HG03571 (cell line): Measurements from ENCODE around the gene RALY.

ENCODE experiments used
- ATAC-seq: cut with Tn5 transposase; IDR thresholded peaks from one replicate; pipeline ENCODE4 v1.9.1; 2021; ENCODE audit not compliant: unreplicated experiment

RALY gene

DNA sequence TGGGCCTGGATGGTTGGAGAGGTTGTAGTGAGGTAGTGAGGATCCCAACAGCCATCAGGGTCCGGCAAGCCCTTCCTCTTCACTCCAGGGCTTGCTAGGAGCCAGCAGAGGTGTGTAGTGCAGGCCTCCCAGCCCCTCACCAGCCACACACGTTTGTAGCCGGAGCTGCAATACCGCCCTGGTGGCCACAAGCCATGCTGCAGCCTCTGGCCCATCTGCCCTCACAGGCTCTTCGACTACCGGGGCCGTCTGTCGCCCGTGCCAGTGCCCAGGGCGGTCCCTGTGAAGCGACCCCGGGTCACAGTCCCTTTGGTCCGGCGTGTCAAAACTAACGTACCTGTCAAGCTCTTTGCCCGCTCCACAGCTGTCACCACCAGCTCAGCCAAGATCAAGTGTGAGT lies 81.9 kb downstream of the RALY start:
- ATAC-seq, result no peak

DNA sequence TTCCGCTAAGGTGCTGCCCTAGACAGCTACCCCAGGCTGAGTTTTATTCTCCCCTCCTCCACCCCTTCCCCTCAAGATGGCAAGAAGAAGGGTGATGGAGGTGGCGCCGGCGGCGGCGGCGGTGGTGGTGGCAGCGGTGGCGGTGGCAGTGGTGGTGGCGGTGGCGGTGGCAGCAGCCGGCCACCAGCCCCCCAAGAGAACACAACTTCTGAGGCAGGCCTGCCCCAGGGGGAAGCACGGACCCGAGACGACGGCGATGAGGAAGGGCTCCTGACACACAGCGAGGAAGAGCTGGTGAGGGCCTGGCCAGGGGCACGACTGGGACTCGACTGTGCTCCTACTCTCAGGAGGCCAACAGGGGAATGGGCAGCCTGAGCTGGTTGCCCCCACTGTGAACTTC lies 83.2 kb downstream of the RALY start:
- ATAC-seq, result no peak

DNA sequence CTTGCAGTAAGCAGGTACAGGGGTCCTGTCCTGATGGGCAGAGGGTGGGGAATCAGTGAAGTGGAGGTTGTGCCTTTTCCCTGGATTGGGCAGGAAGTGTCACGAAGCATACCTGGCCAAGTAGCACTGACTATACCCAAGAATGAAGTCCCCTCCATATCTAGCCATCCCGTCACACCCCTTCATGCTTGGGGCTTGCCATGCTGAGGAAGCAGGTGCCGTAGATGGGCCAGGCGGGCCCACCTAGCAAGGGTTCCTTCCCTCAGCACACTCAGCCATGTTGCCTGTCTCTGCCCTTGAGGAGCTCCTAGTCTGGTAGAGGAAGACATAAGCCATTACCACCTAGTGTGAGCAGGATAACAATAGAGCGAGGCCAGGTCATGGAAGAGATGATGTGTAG lies 84.8 kb downstream of the RALY start:
- ATAC-seq, result no peak

DNA sequence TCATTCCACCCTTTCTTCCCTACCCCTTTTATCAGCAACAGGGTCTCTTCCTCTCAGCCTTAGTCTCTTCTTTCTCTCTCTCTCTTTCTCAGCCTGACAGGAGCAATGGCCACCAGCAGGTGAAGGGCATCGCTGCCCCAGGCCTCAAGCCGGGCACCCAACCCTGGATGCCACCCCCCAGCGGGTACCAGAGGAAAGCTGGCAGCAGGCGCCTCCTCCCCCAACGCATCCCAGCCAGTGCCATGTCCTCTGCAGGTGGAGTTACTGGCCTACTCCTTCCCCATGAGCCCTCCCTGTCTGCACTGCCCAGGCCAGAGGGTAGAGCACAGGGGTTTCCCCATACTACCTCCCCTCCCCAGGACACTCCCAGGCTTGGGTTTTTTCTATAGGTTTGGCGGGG lies 86.1 kb downstream of the RALY start:
- ATAC-seq, result no peak

DNA sequence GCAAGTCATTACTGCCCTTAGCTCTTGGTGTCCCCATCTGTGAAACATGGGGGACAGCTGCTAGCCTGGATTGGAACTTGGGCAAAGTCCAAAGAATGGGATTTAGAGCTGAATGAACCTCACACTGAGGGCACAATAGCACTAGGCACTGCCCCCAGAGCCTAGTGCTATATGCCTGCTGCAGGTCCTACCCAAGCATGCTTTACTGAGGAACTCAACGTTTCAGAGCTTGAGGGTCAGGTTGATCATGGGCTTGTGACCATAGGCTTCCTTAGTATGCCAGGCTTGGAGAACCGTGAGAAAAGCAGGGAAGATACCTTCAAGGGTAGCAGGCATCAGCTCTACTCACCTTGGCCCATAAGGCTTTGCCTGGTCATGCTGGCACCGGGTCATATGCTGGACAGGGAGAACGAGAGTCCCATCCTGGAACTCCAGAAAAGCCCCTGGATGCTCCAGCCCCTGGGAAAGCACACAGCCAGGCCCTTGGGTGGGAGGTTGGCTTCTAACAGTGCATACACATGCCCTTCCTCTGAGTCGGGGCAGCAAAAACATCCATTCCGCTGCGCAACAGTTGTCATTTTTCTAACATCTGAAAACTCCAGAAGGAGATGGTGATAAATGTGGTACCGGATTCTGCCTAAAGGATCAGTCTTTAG lies 88.6 kb downstream of the RALY start:
- ATAC-seq, result no peak

DNA sequence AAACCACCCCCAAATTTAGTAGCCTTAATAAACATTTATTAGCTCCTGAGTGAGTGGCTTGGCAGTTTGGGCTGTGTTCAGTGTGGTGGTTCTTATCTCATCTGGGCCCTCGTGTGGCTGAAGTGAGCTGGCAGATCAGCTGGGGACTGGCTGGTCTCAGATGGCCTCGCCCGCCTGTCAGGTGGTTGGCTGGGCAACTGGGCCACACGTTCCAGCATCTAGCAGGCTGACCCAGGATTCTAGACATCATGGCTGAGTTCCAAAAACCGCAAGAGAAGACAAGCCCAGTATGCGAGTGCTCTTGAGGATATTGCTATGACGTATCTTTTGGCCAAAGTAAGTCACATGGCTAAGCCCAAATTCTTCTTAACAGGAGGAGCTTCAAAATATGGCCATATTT lies 89.4 kb downstream of the RALY start:
- no peak for ATAC-seq

DNA sequence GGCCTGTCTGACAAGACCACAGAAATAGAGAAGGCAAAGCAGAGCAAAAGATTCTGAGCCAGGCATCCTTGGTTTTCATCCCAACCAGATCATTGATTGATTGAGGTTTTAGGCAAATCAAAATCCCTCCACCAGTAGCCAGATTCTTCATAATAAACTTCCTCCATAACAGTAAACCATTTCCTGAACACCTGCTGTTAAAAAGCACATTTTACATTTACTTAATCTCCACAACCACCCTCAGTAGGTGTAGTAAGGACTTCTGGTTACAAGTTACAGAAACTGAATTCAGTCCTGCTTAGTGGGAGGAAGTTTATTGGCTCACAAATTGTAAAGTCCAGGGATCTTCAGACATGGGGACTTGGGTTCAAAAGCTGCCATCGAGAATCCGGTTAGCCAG lies 90.1 kb downstream of the RALY start:
- ATAC-seq, result no peak

DNA sequence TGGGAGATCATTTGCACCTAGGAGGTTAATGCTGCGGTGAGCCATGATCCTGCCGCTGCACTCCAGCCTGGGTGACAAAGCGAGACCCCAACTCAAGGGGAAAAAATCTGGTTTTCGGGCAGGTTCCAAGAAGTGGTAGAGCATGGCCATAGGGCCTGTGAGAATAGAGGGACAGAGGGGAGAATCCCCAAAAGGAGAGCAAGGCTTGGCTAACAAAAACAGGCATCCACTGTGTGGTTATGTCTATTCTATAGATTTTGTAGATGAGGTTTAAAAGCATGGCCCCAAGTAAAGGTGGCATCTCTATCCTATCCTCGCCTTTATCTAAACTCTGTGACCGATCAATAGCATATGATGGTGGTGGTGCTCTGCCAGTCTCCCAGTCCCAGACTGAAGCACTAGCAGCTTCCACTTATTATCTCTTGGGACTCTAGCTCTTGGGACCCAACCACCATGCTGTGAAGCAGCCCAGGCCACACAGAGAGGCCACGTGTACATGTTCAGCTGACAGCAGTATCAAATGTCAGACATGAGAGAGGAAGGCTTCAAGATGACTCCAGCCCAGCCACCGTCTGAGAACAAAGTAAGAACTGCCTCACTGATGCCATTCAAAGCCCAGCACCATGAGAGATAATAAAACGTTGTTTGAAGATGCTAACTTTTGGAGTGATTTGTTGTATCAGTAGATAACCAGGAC lies 90.7 kb downstream of the RALY start:
- ATAC-seq, result no peak

DNA sequence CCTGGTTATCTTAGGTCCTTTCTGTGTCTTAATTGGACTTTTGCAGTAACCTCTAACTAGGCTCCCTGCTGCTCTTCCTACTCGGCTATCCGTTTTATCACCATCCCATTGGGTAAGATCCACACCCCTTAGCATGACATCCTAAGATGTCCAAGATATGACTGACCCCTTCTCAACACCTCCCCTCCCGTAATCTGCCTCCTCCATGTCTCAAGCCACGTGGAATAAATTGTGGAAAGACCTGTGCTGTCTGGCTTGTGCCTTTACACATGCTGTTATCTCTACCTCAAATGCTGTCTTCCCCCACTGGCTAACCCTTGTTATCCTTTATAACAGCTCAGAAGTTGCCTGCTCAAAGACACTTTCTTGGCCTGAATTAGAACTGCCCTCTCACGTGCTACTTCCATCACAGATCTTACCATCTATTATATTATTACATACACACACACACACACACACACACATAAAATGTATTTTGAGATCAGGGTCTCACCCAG lies 91.9 kb downstream of the RALY start:
- no peak for ATAC-seq

DNA sequence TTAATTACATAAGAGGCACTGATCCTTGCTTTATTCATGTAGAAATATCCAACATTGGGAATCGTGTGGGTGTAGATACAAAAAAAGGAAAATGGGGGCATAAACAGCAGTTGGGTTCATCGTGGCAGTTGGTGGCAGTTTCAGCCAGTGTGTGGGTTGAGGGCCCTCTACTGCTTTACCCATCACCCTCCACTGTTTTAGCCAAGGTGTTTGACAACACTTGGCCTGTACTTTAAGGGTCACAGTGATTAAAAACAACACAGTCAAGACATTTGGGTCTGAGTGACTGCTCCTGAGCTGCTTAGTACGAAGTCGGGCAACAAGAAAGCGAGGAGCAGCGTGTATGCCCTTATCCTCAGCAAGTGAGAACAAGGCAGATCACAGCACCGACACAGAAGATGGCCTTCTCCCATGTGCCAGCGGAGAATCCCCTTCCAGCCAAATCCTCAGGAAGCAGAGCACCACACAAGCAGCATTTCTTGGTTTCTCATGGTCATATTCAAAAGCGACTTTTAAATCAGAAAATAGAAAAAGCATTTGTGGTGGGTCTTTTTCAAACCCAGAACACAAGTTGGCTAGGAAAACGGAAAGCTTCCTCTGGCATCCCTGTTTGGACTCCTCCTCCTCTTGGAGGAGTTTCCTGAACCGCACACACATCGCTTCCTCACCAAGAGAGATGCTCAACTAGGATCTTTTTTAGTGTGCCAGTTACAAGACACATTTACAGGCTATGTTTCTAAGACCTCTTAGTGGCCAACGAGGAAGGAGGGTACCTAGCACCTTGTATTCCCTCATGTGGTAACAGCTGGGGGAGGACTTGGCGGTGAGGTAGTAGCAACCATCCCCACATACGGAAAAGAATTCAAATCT lies 94.8 kb downstream of the RALY start:
- no peak for ATAC-seq

DNA sequence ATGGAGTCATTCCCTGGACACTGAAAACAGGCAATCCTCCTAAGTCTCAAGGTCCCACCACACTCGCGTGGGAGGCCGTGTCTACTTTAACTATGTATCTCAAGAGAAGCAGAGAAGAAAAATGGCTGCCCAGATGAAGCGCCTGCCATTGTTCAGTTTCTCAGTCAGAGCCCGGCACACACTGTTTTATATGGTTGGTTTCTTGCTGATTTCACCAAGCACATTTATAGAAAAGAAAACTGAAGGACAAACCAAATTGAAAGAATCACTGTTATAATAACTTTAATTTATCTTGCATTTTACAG lies 95.4 kb downstream of the RALY start:
- ATAC-seq, result no peak

DNA sequence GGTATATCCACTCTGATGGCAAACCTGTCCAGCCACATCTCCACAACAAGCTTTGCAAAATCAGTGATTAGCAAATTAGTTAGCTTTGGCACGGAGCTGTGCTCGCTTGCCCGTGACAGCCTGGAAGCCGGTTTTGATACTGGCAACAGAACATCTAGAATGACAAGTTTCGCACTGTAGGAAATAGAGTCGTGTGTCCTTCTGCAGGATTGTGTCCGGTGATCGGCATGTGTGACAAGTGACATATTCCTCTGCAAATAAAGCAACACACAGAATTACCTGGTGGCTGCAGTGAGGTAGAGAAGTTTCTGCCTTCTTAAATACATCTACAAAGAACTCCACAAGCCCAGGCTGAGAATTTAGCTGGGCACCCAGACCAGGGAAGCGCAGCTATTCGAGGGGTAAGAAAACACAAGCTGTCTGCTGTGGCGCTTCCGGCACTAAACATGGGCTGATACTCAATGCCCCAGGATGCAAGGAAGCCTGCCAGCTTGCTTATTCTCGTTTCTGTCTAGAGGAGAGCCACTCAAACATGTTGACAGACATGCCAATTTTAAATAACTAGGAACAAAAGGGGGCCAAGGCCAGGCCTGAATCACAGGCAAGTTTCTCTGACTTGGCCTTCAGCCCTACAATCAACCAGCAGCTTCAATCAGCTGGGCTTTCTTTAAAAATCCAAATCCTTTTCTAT lies 96.1 kb downstream of the RALY start:
- ATAC-seq, result no peak

DNA sequence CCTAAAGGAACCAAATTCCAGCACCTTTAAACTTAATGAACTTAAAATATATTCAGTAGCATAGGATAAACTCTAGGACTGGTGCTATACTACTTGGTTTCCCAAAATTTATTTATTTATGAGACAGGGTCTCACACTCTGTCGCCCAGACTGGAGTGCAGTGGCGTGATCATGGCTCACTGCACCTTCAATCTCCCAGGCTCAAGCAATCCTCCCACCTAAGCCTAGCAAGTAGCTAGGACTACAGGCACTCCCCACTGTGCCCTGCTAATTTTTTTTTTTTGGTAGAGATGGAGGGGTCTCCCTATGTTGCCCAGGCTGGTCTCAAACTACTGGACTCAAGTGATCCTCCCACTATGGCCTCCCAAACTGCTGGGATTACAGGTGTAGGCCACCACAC lies 96.9 kb downstream of the RALY start:
- no peak for ATAC-seq

DNA sequence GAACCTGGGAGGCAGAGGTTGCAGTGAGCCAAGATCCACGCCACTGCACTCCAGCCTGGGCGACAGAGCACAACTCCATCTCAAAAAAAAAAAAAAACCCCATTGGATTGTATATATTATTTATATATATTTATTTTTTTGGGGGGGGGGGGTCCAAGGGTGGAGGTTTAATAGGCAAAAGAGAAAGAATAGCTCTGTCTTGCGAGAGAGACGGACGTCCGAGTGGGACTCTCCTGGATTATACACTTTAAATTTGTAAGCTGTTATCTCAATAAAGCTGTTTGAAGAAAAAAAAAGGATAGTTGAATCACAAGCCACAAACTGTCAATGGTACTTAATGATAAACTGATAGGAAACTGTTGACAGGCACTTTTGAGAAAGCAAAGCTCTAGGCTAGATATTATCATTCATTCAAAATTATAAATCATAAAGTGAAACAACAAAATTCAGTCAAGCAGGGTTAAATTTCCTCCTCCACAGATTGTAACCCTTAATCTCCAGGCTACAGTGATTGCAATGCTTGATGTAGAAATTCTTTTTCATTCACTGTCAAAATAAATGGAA lies 98.0 kb downstream of the RALY start:
- ATAC-seq, result no peak

DNA sequence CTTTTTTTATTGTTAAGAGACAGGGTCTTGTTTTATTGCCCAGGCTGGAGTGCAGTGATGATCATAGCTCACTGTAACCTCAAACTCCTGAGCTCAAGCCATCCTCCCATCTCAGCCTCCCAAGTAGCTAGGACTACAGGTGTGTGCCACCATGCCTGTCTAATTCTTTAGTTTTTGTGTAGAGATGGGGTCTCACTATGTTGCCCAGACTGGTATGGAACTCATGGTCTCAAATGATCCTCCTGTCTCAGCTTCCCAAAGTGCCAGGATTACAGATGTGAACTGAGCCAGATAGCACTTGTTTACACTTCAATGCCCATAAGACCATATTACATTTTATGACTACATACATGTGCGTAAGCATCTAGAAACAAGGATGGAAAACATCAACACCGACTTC lies 100.2 kb downstream of the RALY start:
- ATAC-seq, result no peak

DNA sequence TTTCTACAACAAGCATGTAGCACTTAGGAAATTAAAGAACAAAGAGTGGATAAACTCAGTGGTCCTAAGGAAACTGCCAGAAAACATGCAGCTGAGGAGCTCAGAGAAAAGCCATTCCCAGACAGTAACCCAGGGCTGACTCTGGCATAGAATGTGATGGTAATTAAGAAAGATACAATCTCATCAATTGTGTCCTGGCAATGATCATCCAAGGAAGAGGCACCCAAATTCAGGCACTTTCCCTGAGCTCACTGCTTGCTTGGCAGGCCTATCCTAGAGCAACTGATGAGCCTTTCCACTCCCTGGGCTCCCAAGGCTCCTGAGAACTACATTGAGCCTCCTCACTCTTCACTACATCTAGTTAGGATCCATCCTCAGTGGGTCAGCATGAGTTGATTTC lies 102.1 kb downstream of the RALY start:
- no peak for ATAC-seq

DNA sequence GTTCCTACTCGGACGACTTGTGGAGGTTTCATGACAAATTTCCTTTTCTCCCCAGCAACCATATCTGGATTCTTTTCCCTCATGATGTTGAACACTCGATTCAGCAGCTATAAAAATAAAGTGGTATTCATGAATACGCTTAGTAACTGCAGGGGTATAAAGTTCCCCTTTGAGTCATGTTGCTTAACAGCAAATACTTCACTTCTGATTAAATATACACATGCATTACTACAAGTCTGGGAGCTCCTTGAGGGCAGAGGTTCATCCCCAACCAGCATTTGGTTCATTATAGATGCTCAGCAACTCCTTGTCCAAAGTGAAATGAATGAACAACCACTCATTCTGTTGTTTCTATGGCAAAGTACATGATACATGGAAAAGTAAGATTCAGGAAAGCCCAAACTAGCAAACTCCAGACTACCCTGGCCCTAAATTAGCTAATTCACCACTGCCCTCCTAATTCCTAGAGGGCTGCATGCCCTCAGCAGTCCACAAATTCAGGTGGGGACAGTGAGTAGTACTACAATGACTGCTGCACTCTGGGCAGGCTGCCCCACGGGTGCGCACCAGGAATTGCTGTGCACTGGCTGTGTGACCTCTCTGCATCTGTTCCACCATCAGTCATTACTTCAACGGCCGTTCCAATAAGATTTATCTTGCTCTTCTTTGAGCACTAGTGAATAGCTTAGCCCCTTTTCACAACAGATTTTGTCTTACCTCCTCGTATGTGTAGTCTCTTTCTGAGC lies 103.2 kb downstream of the RALY start:
- ATAC-seq, result no peak

DNA sequence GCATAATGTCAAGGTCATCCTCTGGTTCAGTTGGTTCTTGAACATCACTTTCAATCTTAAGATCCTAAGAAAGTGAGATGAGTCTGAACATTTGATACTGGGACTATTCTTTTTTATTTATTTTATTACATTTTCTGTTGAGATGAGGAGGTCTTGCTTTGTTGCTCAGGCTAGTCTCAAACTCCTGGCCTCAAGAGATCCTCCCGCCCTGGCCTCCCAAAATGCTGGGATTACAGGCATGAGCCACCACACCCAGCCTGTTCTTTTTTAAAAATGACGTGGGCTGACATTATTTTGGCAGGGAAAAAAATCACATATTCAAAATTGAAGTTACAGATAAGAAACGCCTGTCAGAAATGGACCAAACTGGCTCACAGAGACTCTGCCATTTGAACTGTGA lies 104.9 kb downstream of the RALY start:
- ATAC-seq, result no peak

DNA sequence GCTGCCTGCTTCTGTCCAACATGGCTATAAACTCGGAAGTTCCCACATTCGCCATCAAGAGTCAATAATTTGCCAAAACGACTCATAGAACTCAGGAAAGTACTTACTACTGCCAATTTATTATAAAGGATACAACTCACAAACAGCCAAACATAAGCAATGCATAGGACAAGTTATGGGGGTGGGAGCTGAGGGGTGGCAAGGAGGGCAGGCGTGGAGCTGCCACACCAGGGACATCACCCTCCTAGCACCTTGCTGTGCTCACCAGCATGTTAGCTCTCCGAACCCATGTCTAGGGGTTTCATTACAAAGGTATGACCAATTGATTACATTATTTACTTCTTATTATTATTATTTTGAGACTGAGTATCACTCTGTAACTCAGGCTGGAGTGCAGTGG lies 106.0 kb downstream of the RALY start:
- ATAC-seq, result no peak

DNA sequence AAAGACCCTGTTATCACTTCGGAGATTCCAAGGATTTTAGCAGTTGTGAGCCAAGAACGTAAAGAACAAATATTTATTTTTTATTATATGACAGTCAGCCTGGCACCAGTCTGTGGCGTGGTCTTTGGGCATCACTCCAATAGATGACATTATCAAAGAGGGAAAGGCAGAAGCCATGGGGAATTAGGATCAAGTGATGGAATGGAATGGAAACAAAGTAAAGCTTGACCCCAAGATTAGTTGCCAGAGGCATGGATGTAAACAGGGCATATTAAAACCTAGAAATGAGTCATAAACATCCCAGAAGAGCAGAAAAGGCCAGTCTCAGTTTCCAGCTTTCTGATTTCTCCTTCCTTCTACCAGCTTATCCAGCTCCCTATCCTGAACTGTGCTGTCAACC lies 106.9 kb downstream of the RALY start:
- ATAC-seq, result no peak

DNA sequence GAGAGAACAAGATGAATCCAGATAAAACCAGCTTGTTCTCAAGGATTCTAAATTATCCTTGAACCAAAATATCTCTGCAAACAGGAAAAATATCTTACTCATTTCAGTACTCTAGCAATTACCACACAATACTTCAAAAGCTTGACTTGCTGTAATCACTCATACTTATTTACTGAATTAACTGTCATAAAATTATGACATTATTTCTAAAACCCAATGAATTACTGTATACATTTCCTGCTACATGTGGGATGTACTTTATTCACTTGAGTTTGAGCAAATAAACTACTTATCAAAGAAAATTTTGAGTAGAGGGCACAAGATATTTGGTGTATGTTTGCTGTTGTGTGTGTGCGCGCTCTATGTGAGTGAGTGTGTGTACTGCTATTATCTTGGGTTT lies 108.6 kb downstream of the RALY start:
- no peak for ATAC-seq
